H9 (cell line): ENCODE data around the gene METTL4. TPM values are rescaled to one million over a fixed set of nuclear protein-coding genes. Genes with fewer than 3 reads are reported as not detected.

Experiments
- DNase-seq: peaks from one replicate; pipeline ENCODE4 v3.0.0-alpha.2; 2017
- H2AFZ ChIP-seq: one replicate; pipeline ENCODE4 v1.6.1; 2013; ENCODE audit warnings: mild to moderate bottlenecking, low read length, control low read depth, moderate library complexity
- H2AK5ac ChIP-seq: 2 replicates; pipeline ENCODE4 v1.6.1; 2013; ENCODE audit warnings: low read length, control low read depth, mixed read lengths; ENCODE audit not compliant: insufficient read length
- H2BK120ac ChIP-seq: one replicate; pipeline ENCODE4 v1.6.1; 2013; ENCODE audit warnings: low read depth, mild to moderate bottlenecking, low read length, control low read depth, inconsistent platforms; ENCODE audit not compliant: poor library complexity, severe bottlenecking
- H2BK12ac ChIP-seq: 2 replicates; pipeline ENCODE4 v1.6.1; 2013; ENCODE audit warnings: low read length, control low read depth, mixed read lengths, low read depth; ENCODE audit not compliant: insufficient read length
- H2BK15ac ChIP-seq: 2 replicates; pipeline ENCODE4 v1.6.1; 2013; ENCODE audit warnings: low read depth, low read length, control low read depth
- H2BK20ac ChIP-seq: one replicate; pipeline ENCODE4 v1.6.1; 2013; ENCODE audit warnings: low read depth, mild to moderate bottlenecking, low read length, control low read depth, inconsistent platforms; ENCODE audit not compliant: poor library complexity, severe bottlenecking
- H2BK5ac ChIP-seq: 2 replicates; pipeline ENCODE4 v1.6.1; 2013; ENCODE audit warnings: low read length, control low read depth, mixed read lengths; ENCODE audit not compliant: insufficient read length
- H3K14ac ChIP-seq: 2 replicates; pipeline ENCODE4 v1.6.1; 2013; ENCODE audit warnings: low read length, control low read depth; ENCODE audit not compliant: insufficient read depth
- H3K18ac ChIP-seq: 2 replicates; pipeline ENCODE4 v1.6.1; 2013; ENCODE audit warnings: low read depth, mild to moderate bottlenecking, mixed read lengths, low read length, control low read depth; ENCODE audit not compliant: insufficient read length
- H3K23ac ChIP-seq: 2 replicates; pipeline ENCODE4 v1.6.1; 2013; ENCODE audit warnings: low read length, control low read depth, mixed read lengths, low read depth; ENCODE audit not compliant: insufficient read length
- H3K23me2 ChIP-seq: 2 replicates; pipeline ENCODE4 v1.6.1; 2013; ENCODE audit warnings: low read depth, mild to moderate bottlenecking, mixed read lengths, low read length, control low read depth; ENCODE audit not compliant: insufficient read length, poor library complexity, severe bottlenecking
- H3K27ac ChIP-seq: 2 replicates; pipeline ENCODE4 v1.5.1; 2013; ENCODE audit warnings: low read length, control low read depth, mixed read lengths, low read depth; ENCODE audit not compliant: insufficient read length
- H3K27me3 ChIP-seq: 2 replicates; pipeline ENCODE4 v1.6.1; 2013; ENCODE audit warnings: low read length, control low read depth, inconsistent platforms; ENCODE audit not compliant: insufficient read depth
- H3K4ac ChIP-seq: 2 replicates; pipeline ENCODE4 v1.6.1; 2013; ENCODE audit warnings: low read depth, mild to moderate bottlenecking, control low read depth, inconsistent platforms, low read length, moderate library complexity
- H3K4me1 ChIP-seq: 2 replicates; pipeline ENCODE4 v1.6.1; 2013; ENCODE audit warnings: low read length, control low read depth, inconsistent platforms; ENCODE audit not compliant: insufficient read depth
- H3K4me2 ChIP-seq: 2 replicates; pipeline ENCODE4 v1.6.1; 2013; ENCODE audit warnings: low read length, control low read depth, mixed read lengths; ENCODE audit not compliant: insufficient read length, insufficient read depth
- H3K56ac ChIP-seq: 2 replicates; pipeline ENCODE4 v1.6.1; 2013; ENCODE audit warnings: low read depth, mild to moderate bottlenecking, mixed read lengths, low read length, control low read depth; ENCODE audit not compliant: insufficient read length
- H3K79me1 ChIP-seq: 2 replicates; pipeline ENCODE4 v1.6.1; 2013; ENCODE audit warnings: low read depth, mild to moderate bottlenecking, moderate library complexity, low read length, control low read depth, inconsistent platforms; ENCODE audit not compliant: insufficient read depth, poor library complexity, severe bottlenecking
- H3K79me2 ChIP-seq: 2 replicates; pipeline ENCODE4 v1.6.1; 2013; ENCODE audit warnings: low read length, control low read depth, inconsistent platforms; ENCODE audit not compliant: insufficient read depth
- H3K9ac ChIP-seq: 2 replicates; pipeline ENCODE4 v1.6.1; 2013; ENCODE audit warnings: low read length, control low read depth, mixed read lengths; ENCODE audit not compliant: insufficient read length; ENCODE audit errors: extremely low read depth
- H3K9me3 ChIP-seq: one replicate; pipeline ENCODE4 v1.6.1; 2013; ENCODE audit warnings: low read depth, low read length, inconsistent platforms; ENCODE audit not compliant: control insufficient read depth
- H3T11ph ChIP-seq: one replicate; pipeline ENCODE4 v1.6.1; 2013; ENCODE audit warnings: mild to moderate bottlenecking, low read length, control low read depth, inconsistent platforms
- H4K20me1 ChIP-seq: one replicate; pipeline ENCODE4 v1.6.1; 2013; ENCODE audit not compliant: control insufficient read depth, insufficient read length, insufficient read depth
- H4K5ac ChIP-seq: 2 replicates; pipeline ENCODE4 v1.6.1; 2013; ENCODE audit warnings: low read depth, mild to moderate bottlenecking, mixed read lengths, low read length, control low read depth; ENCODE audit not compliant: insufficient read length
- H4K8ac ChIP-seq: replicated peaks from 2 replicates; pipeline ENCODE4 v1.6.1; 2013; ENCODE audit warnings: low read length, control low read depth, mixed read lengths, low read depth; ENCODE audit not compliant: insufficient read length
- H4K91ac ChIP-seq: 2 replicates; pipeline ENCODE4 v1.6.1; 2013; ENCODE audit warnings: low read depth, mild to moderate bottlenecking, moderate library complexity, mixed read lengths, low read length, control low read depth; ENCODE audit not compliant: insufficient read length
- H3K27ac Mint-ChIP-seq, 3 experiments: 2 replicates in 2 of 3; 3 replicates in 1 of 3; pipeline ENCODE4 v1.8.0; 2020 to 2021; ENCODE audit warnings: mixed read lengths in 3 of 3, mild to moderate bottlenecking in 1 of 3, moderate library complexity in 1 of 3
- H3K27me3 Mint-ChIP-seq: 2 replicates; pipeline ENCODE4 v1.8.0; 2021; ENCODE audit warnings: low read depth, mild to moderate bottlenecking, moderate library complexity, mixed read lengths
- H3K36me3 Mint-ChIP-seq, 3 experiments: 2 replicates in 2 of 3; 3 replicates in 1 of 3; pipeline ENCODE4 v1.8.0; 2020 to 2021; ENCODE audit warnings: low read depth in 3 of 3, mixed read lengths in 3 of 3; ENCODE audit not compliant: insufficient read depth in 1 of 3
- H3K4me1 Mint-ChIP-seq, 2 experiments: 2 replicates each; pipeline ENCODE4 v1.8.0; 2020; ENCODE audit warnings: mixed read lengths in 2 of 2
- H3K4me3 Mint-ChIP-seq, 2 experiments: 2 replicates in 1 of 2; 3 replicates in 1 of 2; pipeline ENCODE4 v1.8.0; 2020 to 2021; ENCODE audit warnings: mild to moderate bottlenecking in 2 of 2, mixed read lengths in 2 of 2, moderate library complexity in 1 of 2
- H3K9me3 Mint-ChIP-seq, 2 experiments: 2 replicates in 1 of 2; 3 replicates in 1 of 2; pipeline ENCODE4 v1.8.0; 2020; ENCODE audit warnings: mild to moderate bottlenecking in 2 of 2, mixed read lengths in 2 of 2, moderate library complexity in 1 of 2
- CTCF ChIP-seq: fragments of 200-600 bp; sonication (generic); conservative IDR thresholded peaks from 3 replicates; pipeline ENCODE4 v1.8.0; 2021; ENCODE audit warnings: antibody characterized with exemption, mild to moderate bottlenecking
- WGBS: extraction: QIAGEN DNeasy Blood & Tissue Kit; methylation state at CpG from one replicate; pipeline ENCODE4 v1.1.7; 2013; ENCODE audit warnings: missing lambda C conversion rate, low lambda C conversion rate, mixed read lengths; ENCODE audit not compliant: insufficient read length; ENCODE audit errors: extremely low coverage; 5-methylcytosine and 5-hydroxymethylcytosine counted together
- total RNA-seq: library from RNA; stranded (reverse); gene quantifications from 2 replicates; pipeline ENCODE4 v1.2.1, GENCODE V29; 2021

The METTL4 gene
- total RNA-seq, 1 experiment from 2014 or later: 14.2 TPM

GRCh38 chr18:2590303-2590702 lies 19.0 kb upstream of the METTL4 start:
- no peaks in the 10 kb centered on the region for H3K79me1 ChIP-seq
- H3K4me1 ChIP-seq: no peaks in the 10 kb centered on the region
- H2AK5ac ChIP-seq: no peak overlapping the region
- no CpG with 5 or more reads among the region's 2 CpGs for WGBS
- no peak overlapping the region for H4K5ac ChIP-seq
- TF ChIP-seq CTCF: no peak
- no peak overlapping the region for H2BK12ac ChIP-seq
- H3T11ph ChIP-seq: no peak overlapping the region
- H3K23ac ChIP-seq: no peak overlapping the region
- no peak overlapping the region for H2AFZ ChIP-seq
- no peak overlapping the region for H4K91ac ChIP-seq
- H2BK5ac ChIP-seq: no peak overlapping the region
- Mint-ChIP-seq H3K4me1 (0 out of 4 replicates have a peak, but pooled peaks cover 0 to 2% of the 10 kb centered on the region in 2 experiments), H3K4me3 (no peak overlapping the region), H3K27me3 (no peaks in the 10 kb centered on the region), H3K9me3 (no peaks in the 10 kb centered on the region; a peak in 1 of 5 replicates), H3K36me3 (peaks cover 31 to 76% (median 72%) of the 10 kb centered on the region in 3 experiments; a peak in 6 of 7 replicates), H3K27ac (no peak overlapping the region)
- no peak overlapping the region for H2BK15ac ChIP-seq
- no peaks in the 10 kb centered on the region for H3K23me2 ChIP-seq
- H2BK120ac ChIP-seq: no peak overlapping the region
- no peak overlapping the region for H3K56ac ChIP-seq
- H3K27ac ChIP-seq: no peak overlapping the region
- H4K8ac ChIP-seq: no peak overlapping the region
- no peak overlapping the region for H2BK20ac ChIP-seq
- H3K4ac ChIP-seq: no peak overlapping the region
- no peak for DNase-seq
- no peak overlapping the region for H3K9ac ChIP-seq
- no peaks in the 10 kb centered on the region for H3K79me2 ChIP-seq
- no peaks in the 10 kb centered on the region for H3K27me3 ChIP-seq
- no peaks in the 10 kb centered on the region for H3K9me3 ChIP-seq
- H3K14ac ChIP-seq: no peak overlapping the region
- no peaks in the 10 kb centered on the region for H4K20me1 ChIP-seq
- H3K18ac ChIP-seq: no peak overlapping the region
- no peak overlapping the region for H3K4me2 ChIP-seq
